Body of pancreas (tissue), 4 donors: Measurements from ENCODE around the gene ACTR5. TPM values are rescaled to one million over a fixed set of nuclear protein-coding genes. Genes with fewer than 3 reads are reported as not detected.

ENCODE experiments used
- ATAC-seq: fragments of 150-250 bp; one replicate; pipeline ENCODE4 v1.9.1; 2016
- DNase-seq, 4 donors: peaks; one replicate each; pipeline ENCODE4 v3.0.0-alpha.2; 2019
- H3K27ac ChIP-seq, 4 donors: fragments of 200-600 bp; sonication (generic); 1 replicate in 3 of 4; 2 replicates in 1 of 4; pipeline versions ENCODE4 v1.5.1 to v1.6.1; 2016 to 2019; ENCODE audit warnings: mild to moderate bottlenecking in 1 of 4, mixed read lengths in 1 of 4, moderate library complexity in 1 of 4
- H3K27me3 ChIP-seq, 2 donors: fragments of 200-600 bp; sonication (generic); one replicate each; pipeline ENCODE4 v1.6.0; 2016; ENCODE audit warnings: mild to moderate bottlenecking in 1 of 2
- H3K36me3 ChIP-seq, 2 donors: fragments of 200-600 bp; sonication (generic); replicated peaks in 1 of 2; 2 replicates each; pipeline ENCODE4 v1.5.1; 2016; ENCODE audit warnings: low read depth in 2 of 2; ENCODE audit not compliant: insufficient read depth in 1 of 2
- H3K4me1 ChIP-seq: fragments of 200-600 bp; sonication (generic); one replicate; pipeline ENCODE4 v1.6.0; 2016
- H3K4me3 ChIP-seq, 2 donors: fragments of 200-600 bp; sonication (generic); 1 replicate in 1 of 2; 2 replicates in 1 of 2; pipeline ENCODE4 v1.5.1; 2016 to 2019
- H3K9me3 ChIP-seq, 3 donors: fragments of 200-600 bp; sonication (generic); 1 replicate in 2 of 3; 2 replicates in 1 of 3; pipeline ENCODE4 v1.5.1; 2016
- CTCF ChIP-seq, 7 experiments: fragments of 450-650 bp in 4 of 7; fragments of 200-600 bp in 3 of 7; sonication (generic) in 3 of 7; IDR thresholded peaks; one replicate each; pipeline ENCODE4 v1.5.1; 2016 to 2019; ENCODE audit warnings: antibody characterized with exemption in 7 of 7
- POLR2A ChIP-seq, 3 donors: fragments of 450-650 bp; IDR thresholded peaks; one replicate each; pipeline ENCODE4 v1.6.1; 2016; ENCODE audit warnings: antibody characterized with exemption in 3 of 3, mild to moderate bottlenecking in 2 of 3
- WGBS, 2 donors: methylation state at CpG; one replicate each; pipeline ENCODE4 v1.1.5; 2017; 5-methylcytosine and 5-hydroxymethylcytosine counted together
- intact Hi-C: fragments of 100-400 bp; cut with DNase I; formaldehyde crosslinking; loops from one replicate; pipeline ENCODE4 v1.15.1; 2023
- total RNA-seq, 2 donors: library from RNA; depleted of rRNA; stranded (reverse); fragments of >200 nt; gene quantifications; one replicate each; pipeline ENCODE4 v1.1.0, GENCODE V29; 2016

The ACTR5 gene
- total RNA-seq, 2 donors from 2014 or later: 4.9 to 7.9 TPM

- no peak for TF ChIP-seq POLR2A (IDR thresholded peaks at IDR 0.05)
- no peak for TF ChIP-seq CTCF (IDR thresholded peaks at IDR 0.05)
- Histone ChIP-seq H3K4me3 (no peak overlapping the region), H3K4me1 (peaks cover 20% of the 10 kb centered on the region), H3K9me3 (no peaks in the 10 kb centered on the region), H3K36me3 (no peaks in the 10 kb centered on the region), H3K27me3 (peaks cover 0 to 51% of the 10 kb centered on the region in 2 donors), H3K27ac (no peak overlapping the region)
- ATAC-seq: no peak
- WGBS, 2 donors: 2% methylated on average over 31 to 56 of the region's 56 CpGs
- intact Hi-C loops: no loop called here
- DNase-seq: no peak
Measured at GRCh38 chr20:38723017-38723847, 25.0 kb upstream of the ACTR5 start.

GRCh38 chr20:38723848-38724625, 24.2 kb upstream of the ACTR5 start, which contains the start of gene SLC32A1:
Gene SLC32A1 (plus strand): TSS chr20:38724486. CDS start chr20:38724725, 239 bp downstream.
- H3K9me3 ChIP-seq: no peaks in the 10 kb centered on the region
- no peak within 1 kb of the TSS for H3K4me3 ChIP-seq
- DNase-seq: no peak
- WGBS, 2 donors: 1% methylated on average over 23 to 73 of the region's 76 CpGs
- peaks cover 0 to 56% of the 10 kb centered on the region in 2 donors for H3K27me3 ChIP-seq
- peaks cover 20% of the 10 kb centered on the region for H3K4me1 ChIP-seq
- intact Hi-C loops: no loop called here
- TF ChIP-seq CTCF (IDR thresholded peaks at IDR 0.05): no peak
- no peak for TF ChIP-seq POLR2A (IDR thresholded peaks at IDR 0.05)
- H3K27ac ChIP-seq: no peak within 1 kb of the TSS
- H3K36me3 ChIP-seq: no peaks in the 10 kb centered on the region
- no peak for ATAC-seq

- 2 to 3% methylated on average over 20 to 46 of the region's 46 CpGs for WGBS, 2 donors
Measured at GRCh38 chr20:38724626-38725147, 23.6 kb upstream of the ACTR5 start.

More at GRCh38 chr20:38724626-38725147, 23.6 kb upstream of the ACTR5 start:
- no peak for ATAC-seq
- no peaks in the 10 kb centered on the region for H3K9me3 ChIP-seq
- H3K4me3 ChIP-seq: no peak overlapping the region
- intact Hi-C loops: no loop called here
- no peak for DNase-seq
- H3K36me3 ChIP-seq: no peaks in the 10 kb centered on the region
- peaks cover 20% of the 10 kb centered on the region for H3K4me1 ChIP-seq
- TF ChIP-seq POLR2A (IDR thresholded peaks at IDR 0.05): no peak
- TF ChIP-seq CTCF (IDR thresholded peaks at IDR 0.05): no peak
- H3K27me3 ChIP-seq: peaks cover 0 to 63% of the 10 kb centered on the region in 2 donors
- no peak overlapping the region for H3K27ac ChIP-seq
